HG02610 (cell line): ENCODE measurements around the gene SMC5.
"Not testable (repeated sequence)": the region's sequence is repeated elsewhere in the genome, so short reads cannot be mapped to it uniquely, and the experiment has no call there.

Experiments used
- ATAC-seq: cut with Tn5 transposase; IDR thresholded peaks from one replicate; pipeline ENCODE4 v1.9.1; 2021; ENCODE audit warnings: mild to moderate bottlenecking, moderate library complexity; ENCODE audit not compliant: unreplicated experiment

The SMC5 gene

GRCh38 chr9:70262948-70263347 lies 4.2 kb downstream of the SMC5 start:
- ATAC-seq = no peak

GRCh38 chr9:70263421-70263820 lies 4.6 kb downstream of the SMC5 start:
- no peak for ATAC-seq

- no peak for ATAC-seq
Observed at GRCh38 chr9:70278305-70278704, 19.5 kb downstream of the SMC5 start.

- no peak for ATAC-seq
Observed at GRCh38 chr9:70283848-70284247, 25.1 kb downstream of the SMC5 start.

- ATAC-seq = no peak
Observed at GRCh38 chr9:70285246-70285645, 26.5 kb downstream of the SMC5 start.

- ATAC-seq = no peak
Observed at GRCh38 chr9:70285981-70286598, 27.3 kb downstream of the SMC5 start.

GRCh38 chr9:70290626-70291025 lies 31.8 kb downstream of the SMC5 start:
- no peak for ATAC-seq

- ATAC-seq = no peak
Observed at GRCh38 chr9:70291446-70291845, 32.7 kb downstream of the SMC5 start.

GRCh38 chr9:70292253-70292652 lies 33.5 kb downstream of the SMC5 start:
- ATAC-seq = no peak

- no peak for ATAC-seq
Observed at GRCh38 chr9:70293214-70293613, 34.4 kb downstream of the SMC5 start.

- no peak for ATAC-seq
Observed at GRCh38 chr9:70297141-70297540, 38.4 kb downstream of the SMC5 start.

- ATAC-seq = no peak
Observed at GRCh38 chr9:70298245-70298771, 39.5 kb downstream of the SMC5 start.

- ATAC-seq = no peak
Observed at GRCh38 chr9:70303268-70303667, 44.5 kb downstream of the SMC5 start.

GRCh38 chr9:70304810-70305209 lies 46.0 kb downstream of the SMC5 start:
- ATAC-seq = no peak

- no peak for ATAC-seq
Observed at GRCh38 chr9:70315389-70315788, 56.6 kb downstream of the SMC5 start.

GRCh38 chr9:70318002-70318401 lies 59.2 kb downstream of the SMC5 start:
- no peak for ATAC-seq

GRCh38 chr9:70322096-70322495 lies 63.3 kb downstream of the SMC5 start:
- ATAC-seq = no peak

GRCh38 chr9:70324963-70325362 lies 66.2 kb downstream of the SMC5 start:
- no peak for ATAC-seq

GRCh38 chr9:70328625-70329024 lies 69.8 kb downstream of the SMC5 start:
- not testable (repeated sequence) for ATAC-seq

- ATAC-seq = no peak
Observed at GRCh38 chr9:70340572-70340971, 81.8 kb downstream of the SMC5 start.

- no peak for ATAC-seq
Observed at GRCh38 chr9:70347046-70347445, 88.3 kb downstream of the SMC5 start.

GRCh38 chr9:70352356-70352755 lies 93.6 kb downstream of the SMC5 start:
- ATAC-seq = no peak

GRCh38 chr9:70352802-70353201 lies 94.0 kb downstream of the SMC5 start:
- no peak for ATAC-seq
